ENCODE data around the gene NFKB2.

NFKB2 gene

DNA sequence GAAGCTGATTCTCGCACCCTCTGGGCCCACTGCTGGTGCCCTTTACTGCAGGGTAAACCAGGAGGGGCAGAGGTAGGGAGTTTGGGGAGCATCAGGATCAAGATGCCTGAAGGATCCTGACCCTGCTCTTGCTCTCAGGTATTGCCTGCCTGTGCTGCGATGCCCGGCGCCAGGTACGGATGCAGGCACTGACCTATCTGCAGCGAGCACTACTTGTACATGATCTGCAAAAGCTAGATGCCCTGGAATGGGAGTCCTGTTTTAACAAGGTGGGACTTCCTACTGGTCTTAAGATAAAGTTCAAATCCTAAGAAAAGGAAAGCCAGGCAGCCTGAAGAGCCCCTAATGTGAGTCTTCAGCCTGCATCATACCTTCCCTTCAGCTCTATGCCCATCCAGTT is 16.1 kb upstream of the NFKB2 start:
- no peak for TF ChIP-seq L3MBTL2 (conservative IDR thresholded peaks at IDR 0.05)
- TF ChIP-seq FOXK2 (IDR thresholded peaks at IDR 0.05) = no peak
- no peak for TF ChIP-seq FOXM1 (IDR thresholded peaks at IDR 0.05; ENCODE audit: borderline replicate concordance)
- TF ChIP-seq BHLHE40 (IDR thresholded peaks at IDR 0.05; ENCODE audit: borderline replicate concordance) = no peak
- no peak for TF ChIP-seq TARDBP (IDR thresholded peaks at IDR 0.05)
- TF ChIP-seq SP1 (IDR thresholded peaks at IDR 0.05) = no peak
- no peak for TF ChIP-seq LEF1 (IDR thresholded peaks at IDR 0.05; ENCODE audit: borderline replicate concordance)
- TF ChIP-seq FOXA1 (IDR thresholded peaks at IDR 0.05) = no peak
- TF ChIP-seq ELF4 (IDR thresholded peaks at IDR 0.05) = no peak
- TF ChIP-seq SUZ12 (IDR thresholded peaks at IDR 0.05) = no peak
- TF ChIP-seq NFRKB (IDR thresholded peaks at IDR 0.05) = no peak
- TF ChIP-seq ARNT (IDR thresholded peaks at IDR 0.05) = no peak
- TF ChIP-seq PKNOX1 (IDR thresholded peaks at IDR 0.05) = no peak
- TF ChIP-seq ZNF384 (IDR thresholded peaks at IDR 0.05) = no peak
- TF ChIP-seq CTBP1 (IDR thresholded peaks at IDR 0.05; ENCODE audit: borderline replicate concordance) = no peak
- no peak for TF ChIP-seq HDGF (IDR thresholded peaks at IDR 0.05; ENCODE audit: borderline replicate concordance)
- ChIA-PET POLR2A (no interaction called here), CTCF (interaction anchor here (0.6 kb wide), 1 partner anchor 53 kb away, joined by 3 read pairs; the partner anchor contains the start of gene CUEDC2)
- no peak for DNase-seq (ENCODE audit: extremely low spot score)

DNA sequence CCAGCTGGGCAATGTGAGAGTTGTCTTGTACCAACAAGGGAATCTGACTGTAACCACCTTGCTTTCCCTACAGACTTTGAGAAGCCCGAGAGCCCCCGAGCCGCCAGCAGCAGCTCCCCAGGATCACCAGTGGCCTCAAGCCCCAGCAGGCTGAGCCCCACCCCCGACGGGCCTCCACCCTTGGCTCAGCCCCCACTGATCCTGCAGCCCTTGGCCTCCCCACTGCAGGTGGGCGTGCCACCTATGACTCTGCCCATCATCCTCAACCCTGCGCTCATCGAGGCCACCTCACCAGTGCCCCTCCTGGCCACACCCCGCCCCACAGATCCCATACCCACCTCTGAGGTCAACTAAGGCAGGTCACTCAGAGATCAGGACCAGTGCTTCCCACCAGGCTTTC is 13.5 kb upstream of the NFKB2 start:
- ChIA-PET POLR2A (no interaction called here), CTCF (interaction anchor here (0.6 to 1.7 kb wide), 3 partner anchors 9 to 163 kb away, joined by 3 to 5 read pairs (median 3); no protein-coding TSS in a partner anchor)
- no peak for DNase-seq (ENCODE audit: extremely low spot score)
- TF ChIP-seq NFRKB (IDR thresholded peaks at IDR 0.05) = no peak
- no peak for TF ChIP-seq SUZ12 (IDR thresholded peaks at IDR 0.05)
- TF ChIP-seq FOXA1 (IDR thresholded peaks at IDR 0.05) = no peak
- no peak for TF ChIP-seq ARNT (IDR thresholded peaks at IDR 0.05)
- TF ChIP-seq BHLHE40 (IDR thresholded peaks at IDR 0.05; ENCODE audit: borderline replicate concordance) = no peak
- no peak for TF ChIP-seq PKNOX1 (IDR thresholded peaks at IDR 0.05)
- TF ChIP-seq HDGF (IDR thresholded peaks at IDR 0.05; ENCODE audit: borderline replicate concordance) = no peak
- TF ChIP-seq SP1 (IDR thresholded peaks at IDR 0.05) = no peak
- no peak for TF ChIP-seq L3MBTL2 (conservative IDR thresholded peaks at IDR 0.05)
- no peak for TF ChIP-seq FOXK2 (IDR thresholded peaks at IDR 0.05)

DNA sequence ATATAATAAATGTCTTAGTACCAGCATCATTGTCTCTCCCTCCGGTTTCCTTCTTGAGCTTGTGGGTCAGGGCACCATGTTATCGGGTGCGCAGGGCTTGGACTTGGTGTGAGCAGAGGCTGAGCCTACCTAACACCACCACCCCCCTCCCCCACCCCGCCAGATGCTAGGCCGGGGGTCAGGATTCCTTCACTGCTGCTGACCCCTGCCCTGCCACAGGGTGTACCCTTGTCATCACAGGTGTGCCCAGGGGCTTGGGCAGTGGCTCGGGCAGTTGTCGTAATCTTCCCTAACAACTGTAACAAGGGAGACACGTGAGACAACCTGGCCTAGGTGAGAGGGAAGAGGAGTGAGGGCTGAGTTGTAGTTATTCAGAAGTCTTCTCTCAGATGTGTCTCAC is 12.6 kb upstream of the NFKB2 start:
- POLR2A ChIA-PET = no interaction called here
- DNase-seq (ENCODE audit: extremely low spot score) = no peak
- no peak for TF ChIP-seq ELF4 (IDR thresholded peaks at IDR 0.05)
- TF ChIP-seq HDGF (IDR thresholded peaks at IDR 0.05; ENCODE audit: borderline replicate concordance) = no peak
- no peak for TF ChIP-seq ZNF384 (IDR thresholded peaks at IDR 0.05)
- TF ChIP-seq FOXK2 (IDR thresholded peaks at IDR 0.05) = no peak
- no peak for TF ChIP-seq SUZ12 (IDR thresholded peaks at IDR 0.05)
- TF ChIP-seq PKNOX1 (IDR thresholded peaks at IDR 0.05) = no peak
- CTCF ChIA-PET = interaction anchor here (0.6 to 1.2 kb wide), 2 partner anchors 34 to 163 kb away, joined by 3 read pairs; no protein-coding TSS in a partner anchor

DNA sequence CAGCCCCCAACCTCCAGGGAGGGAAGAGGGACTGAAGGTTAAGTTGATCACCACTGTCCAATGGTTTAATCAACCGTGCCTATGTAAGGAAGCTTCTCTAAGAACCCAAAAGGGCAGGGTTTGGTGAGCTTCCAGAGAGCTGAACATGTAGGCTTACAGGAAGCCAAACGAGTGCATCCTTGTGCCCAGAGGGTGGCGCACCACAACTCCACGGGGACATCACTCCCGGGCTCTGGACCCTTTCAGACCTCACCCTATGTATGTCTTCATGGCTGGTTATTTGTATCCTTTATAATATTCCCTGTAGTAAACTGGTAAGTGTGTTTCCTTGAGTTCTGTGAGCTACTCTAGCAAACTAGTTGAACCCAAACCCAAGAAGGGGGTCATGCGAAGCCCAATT is 11.5 kb upstream of the NFKB2 start:
- peak; percentile 48 for DNase-seq (ENCODE audit: extremely low spot score)
- ChIA-PET CTCF (interaction anchor here (0.6 to 2.5 kb wide), 10 partner anchors 10 to 191 kb away, joined by 3 to 18 read pairs (median 5); no protein-coding TSS in a partner anchor), POLR2A (interaction anchor here (0.8 kb wide), 1 partner anchor 11 kb away, joined by 4 read pairs; the partner anchor contains the start of gene NFKB2)
- TF ChIP-seq L3MBTL2 (conservative IDR thresholded peaks at IDR 0.05) (no peak), FOXM1 (IDR thresholded peaks at IDR 0.05; ENCODE audit: borderline replicate concordance) (no peak), LEF1 (IDR thresholded peaks at IDR 0.05; ENCODE audit: borderline replicate concordance) (no peak), SUZ12 (IDR thresholded peaks at IDR 0.05) (no peak), BHLHE40 (IDR thresholded peaks at IDR 0.05; ENCODE audit: borderline replicate concordance) (no peak), ZNF384 (IDR thresholded peaks at IDR 0.05) (no peak), NFRKB (IDR thresholded peaks at IDR 0.05) (no peak), ELF4 (IDR thresholded peaks at IDR 0.05) (no peak), HDGF (IDR thresholded peaks at IDR 0.05; ENCODE audit: borderline replicate concordance) (no peak), SP1 (IDR thresholded peaks at IDR 0.05) (no peak), ARNT (IDR thresholded peaks at IDR 0.05) (no peak), CTBP1 (IDR thresholded peaks at IDR 0.05; ENCODE audit: borderline replicate concordance) (no peak), FOXK2 (IDR thresholded peaks at IDR 0.05) (no peak)

DNA sequence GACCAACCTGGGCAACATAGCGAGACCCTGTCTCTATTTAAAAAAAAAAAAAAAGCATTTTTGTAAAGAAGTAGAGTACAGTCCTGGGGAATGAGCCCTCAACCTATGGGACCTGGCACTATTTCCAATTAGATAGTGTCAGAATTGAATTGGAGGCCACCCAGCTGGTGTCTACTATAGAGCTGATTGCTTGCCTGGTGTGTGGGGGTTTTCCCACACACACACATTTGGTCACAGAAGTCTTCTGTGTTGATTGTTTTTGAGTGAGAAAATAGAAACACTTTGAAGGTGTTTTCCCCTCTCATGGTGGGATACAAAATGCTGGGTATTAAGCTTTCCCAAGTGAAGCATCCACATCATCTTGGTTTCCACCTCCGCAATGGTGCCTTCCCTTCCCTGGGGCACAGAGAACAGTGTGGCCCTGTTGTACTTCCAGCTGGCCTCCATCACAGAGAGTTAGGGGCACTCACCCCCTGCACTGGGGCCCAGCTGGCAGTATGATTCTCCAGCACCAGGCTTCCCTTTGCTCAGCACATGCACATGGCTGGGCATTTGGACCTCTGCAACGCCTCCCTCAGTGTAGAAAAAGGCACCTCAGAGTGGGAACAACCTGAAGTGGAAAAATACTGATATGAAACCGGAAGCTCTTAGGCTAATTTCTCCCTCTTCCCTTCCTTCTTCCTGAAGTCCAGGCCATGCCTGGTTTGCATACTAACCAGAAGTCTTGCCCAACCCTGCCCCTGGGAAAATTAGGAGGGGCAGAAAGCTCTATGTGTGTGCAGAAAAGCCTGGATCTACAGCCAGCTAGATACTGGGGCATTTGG is 10.7 kb upstream of the NFKB2 start:
- DNase-seq (ENCODE audit: extremely low spot score) = no peak
- ChIA-PET POLR2A (no interaction called here), CTCF (interaction anchor here (1.0 to 2.5 kb wide), 6 partner anchors 9 to 155 kb away, joined by 4 to 18 read pairs (median 10); no protein-coding TSS in a partner anchor)
- TF ChIP-seq HDGF (IDR thresholded peaks at IDR 0.05; ENCODE audit: borderline replicate concordance) (no peak), ARNT (IDR thresholded peaks at IDR 0.05) (no peak)

DNA sequence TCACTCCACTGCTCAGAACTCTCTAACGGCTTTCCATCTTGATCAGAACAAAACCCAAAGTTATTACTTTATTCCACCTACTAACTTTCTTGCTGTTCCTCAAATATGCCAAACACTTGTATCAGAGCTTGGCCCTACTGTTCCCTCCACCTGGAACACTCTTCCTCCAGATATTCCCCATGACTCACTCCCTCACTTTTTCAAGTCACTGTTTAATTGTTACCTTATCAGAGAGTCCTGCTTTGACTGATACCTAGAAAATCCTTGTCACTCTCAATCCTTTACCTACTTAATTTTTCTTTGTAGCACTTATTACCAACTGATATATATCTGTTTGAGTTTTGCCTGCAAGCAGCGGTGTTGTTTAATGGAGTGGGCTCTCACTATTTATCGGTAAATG is 5.6 kb upstream of the NFKB2 start:
- no peak for DNase-seq (ENCODE audit: extremely low spot score)
- POLR2A ChIA-PET = interaction anchor here (1.1 kb wide), 1 partner anchor 30 kb away, joined by 3 read pairs; the partner anchor contains the start of gene FBXL15
- CTCF ChIA-PET = interaction anchor here (0.6 kb wide), 1 partner anchor 49 kb away, joined by 8 read pairs; no protein-coding TSS in a partner anchor

More for the DNA sequence above, 5.6 kb upstream of the NFKB2 start:
- no peak for TF ChIP-seq BHLHE40 (IDR thresholded peaks at IDR 0.05; ENCODE audit: borderline replicate concordance)
- no peak for TF ChIP-seq FOXA1 (IDR thresholded peaks at IDR 0.05)
- TF ChIP-seq ARNT (IDR thresholded peaks at IDR 0.05) = no peak
- no peak for TF ChIP-seq HDGF (IDR thresholded peaks at IDR 0.05; ENCODE audit: borderline replicate concordance)
- TF ChIP-seq ZNF384 (IDR thresholded peaks at IDR 0.05) = no peak
- no peak for TF ChIP-seq FOXM1 (IDR thresholded peaks at IDR 0.05; ENCODE audit: borderline replicate concordance)
- TF ChIP-seq ELF4 (IDR thresholded peaks at IDR 0.05) = no peak
- TF ChIP-seq FOXK2 (IDR thresholded peaks at IDR 0.05) = no peak
- no peak for TF ChIP-seq SUZ12 (IDR thresholded peaks at IDR 0.05)
- TF ChIP-seq PKNOX1 (IDR thresholded peaks at IDR 0.05) = no peak

All from HEK293T (cell line).